Measurements from ENCODE around the gene WHRN. TPM values are rescaled to one million over a fixed set of nuclear protein-coding genes. Genes with fewer than 3 reads are reported as not detected.

WHRN gene
- total RNA-seq, 1 donor from 2014 or later = 0.80 TPM

DNA sequence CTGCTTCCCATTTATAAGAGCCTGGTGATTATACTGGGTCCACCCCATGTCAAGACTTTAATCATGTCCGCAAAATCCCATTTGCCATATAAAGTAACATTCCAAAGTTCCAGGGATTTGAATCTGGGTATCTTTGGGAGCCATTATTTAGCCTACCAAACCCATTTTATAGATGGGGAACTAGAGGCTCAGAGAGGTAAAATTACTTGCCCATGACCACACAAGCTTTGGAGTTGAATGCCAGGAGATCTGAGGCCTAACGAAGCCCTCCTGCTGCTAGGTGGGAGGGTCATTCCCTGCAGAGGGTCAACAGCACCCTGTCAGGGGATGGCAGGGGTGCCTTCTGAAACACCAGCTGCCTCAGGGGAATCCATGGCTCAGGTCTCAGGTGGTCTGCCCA is 104.5 kb downstream of the WHRN start:
- no peak for TF ChIP-seq CTCF (IDR thresholded peaks at IDR 0.05; ENCODE audit: borderline replicate concordance)
- no peak for DNase-seq
- Histone ChIP-seq H3K27ac (replicated peaks) (no peak overlapping the region), H3K4me3 (no peak overlapping the region), H3K9me3 (replicated peaks) (no peaks in the 10 kb centered on the region), H3K4me1 (peaks cover 18% of the 10 kb centered on the region), H3K36me3 (no peaks in the 10 kb centered on the region), H3K27me3 (ENCODE audit: low read depth) (peaks cover 1% of the 10 kb centered on the region)
- intact Hi-C loops (cut with micrococcal nuclease) = no loop called here

DNA sequence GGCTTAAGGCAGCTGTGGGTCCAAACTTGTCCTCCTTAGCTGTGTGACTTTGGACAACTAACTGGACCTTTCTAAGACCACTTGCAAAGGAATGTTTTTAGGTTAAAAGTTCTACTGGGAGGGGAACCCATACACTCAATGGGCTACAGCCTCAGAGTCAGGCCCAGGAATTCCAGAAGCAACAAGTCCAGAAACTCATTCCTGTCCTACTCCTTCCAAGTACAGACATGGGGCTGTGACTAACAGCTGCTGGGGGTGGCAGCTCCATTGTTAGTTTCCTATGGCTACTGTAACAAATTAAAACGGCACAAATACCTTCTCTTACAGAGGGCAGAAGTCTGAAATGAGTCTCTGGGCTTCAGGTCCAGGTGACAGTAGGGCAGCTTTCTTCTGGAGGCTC is 105.1 kb downstream of the WHRN start:
- Histone ChIP-seq H3K4me3 (no peak overlapping the region), H3K27ac (replicated peaks) (no peak overlapping the region), H3K27me3 (ENCODE audit: low read depth) (no peaks in the 10 kb centered on the region), H3K9me3 (replicated peaks) (no peaks in the 10 kb centered on the region), H3K4me1 (peaks cover 18% of the 10 kb centered on the region), H3K36me3 (no peaks in the 10 kb centered on the region)
- DNase-seq = no peak
- no peak for TF ChIP-seq CTCF (IDR thresholded peaks at IDR 0.05; ENCODE audit: borderline replicate concordance)
- intact Hi-C loops (cut with micrococcal nuclease) = no loop called here

DNA sequence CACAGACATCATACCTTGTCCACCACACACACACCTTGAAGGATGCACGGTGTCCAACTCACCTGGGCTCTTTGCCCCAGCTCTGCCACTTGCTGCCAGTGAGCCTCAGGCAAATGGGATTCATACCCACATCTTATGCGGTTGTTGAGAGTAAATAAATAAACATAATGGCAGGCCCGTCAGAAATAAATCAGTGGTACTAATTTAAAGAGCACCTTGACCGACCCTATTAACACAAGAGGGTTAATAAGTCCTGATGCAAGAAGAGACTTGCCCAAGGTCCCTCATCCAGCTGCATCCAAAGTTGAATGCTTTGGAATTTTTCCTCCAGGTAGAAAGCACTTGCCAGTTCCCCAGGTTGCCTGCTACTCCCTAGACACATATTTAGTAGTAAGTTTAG is 105.9 kb downstream of the WHRN start:
- H3K4me1 ChIP-seq = peaks cover 18% of the 10 kb centered on the region
- H3K4me3 ChIP-seq = no peak overlapping the region
- intact Hi-C loops (cut with micrococcal nuclease) = no loop called here
- TF ChIP-seq CTCF (IDR thresholded peaks at IDR 0.05; ENCODE audit: borderline replicate concordance) = no peak
- no peaks in the 10 kb centered on the region for H3K9me3 ChIP-seq (replicated peaks)
- H3K36me3 ChIP-seq = no peaks in the 10 kb centered on the region
- DNase-seq = no peak
- no peak overlapping the region for H3K27ac ChIP-seq (replicated peaks)
- H3K27me3 ChIP-seq (ENCODE audit: low read depth) = no peaks in the 10 kb centered on the region

- intact Hi-C loops (cut with micrococcal nuclease) = no loop called here
- H3K4me3 ChIP-seq = peak overlapping the region; percentile 91
- no peaks in the 10 kb centered on the region for H3K9me3 ChIP-seq (replicated peaks)
- DNase-seq = peak; percentile 98
- H3K27me3 ChIP-seq (ENCODE audit: low read depth) = no peaks in the 10 kb centered on the region
- peaks cover 20% of the 10 kb centered on the region for H3K4me1 ChIP-seq
- TF ChIP-seq CTCF (IDR thresholded peaks at IDR 0.05; ENCODE audit: borderline replicate concordance) = no peak
- peak overlapping the region; percentile 83 for H3K27ac ChIP-seq (replicated peaks)
- H3K36me3 ChIP-seq = no peaks in the 10 kb centered on the region
These were observed 107.2 kb downstream of the WHRN start for GRCh38 chr9:114397848-114398605.

GRCh38 chr9:114397219-114397847 is 107.9 kb downstream of the WHRN start:
- TF ChIP-seq CTCF (IDR thresholded peaks at IDR 0.05; ENCODE audit: borderline replicate concordance) = no peak
- H3K9me3 ChIP-seq (replicated peaks) = no peaks in the 10 kb centered on the region
- peaks cover 27% of the 10 kb centered on the region for H3K4me1 ChIP-seq

More at GRCh38 chr9:114397219-114397847, 107.9 kb downstream of the WHRN start:
- Histone ChIP-seq H3K4me3 (peak overlapping the region; percentile 91), H3K36me3 (no peaks in the 10 kb centered on the region), H3K27me3 (ENCODE audit: low read depth) (no peaks in the 10 kb centered on the region), H3K27ac (replicated peaks) (peak overlapping the region; percentile 83)
- intact Hi-C loops (cut with micrococcal nuclease) = no loop called here
- no peak for DNase-seq
